T-helper 2 cell treated with Interferon-gamma antibody and Interleukin-4, amounts not matched to agents 5 μg/mL and 100 μg/mL, for 36 hours (primary cell): ENCODE results near the gene ELOVL6.
A peak's percentile ranks its signal among the peaks of the same experiment; 100 is the strongest.

Source experiments
- DNase-seq: peaks from one replicate; pipeline ENCODE4 v3.0.0; 2021; ENCODE audit warnings: low spot score
- H3K27ac Mint-ChIP-seq: one replicate; pipeline ENCODE4 v1.8.0; 2021; ENCODE audit warnings: mild to moderate bottlenecking, mixed read lengths
- H3K27me3 Mint-ChIP-seq: one replicate; pipeline ENCODE4 v1.8.0; 2021; ENCODE audit warnings: low read depth, mixed read lengths
- H3K36me3 Mint-ChIP-seq: one replicate; pipeline ENCODE4 v1.8.0; 2021; ENCODE audit warnings: low read depth, mixed read lengths
- H3K4me1 Mint-ChIP-seq: one replicate; pipeline ENCODE4 v1.8.0; 2021; ENCODE audit warnings: low read depth, mixed read lengths
- H3K4me3 Mint-ChIP-seq: one replicate; pipeline ENCODE4 v1.8.0; 2022; ENCODE audit warnings: mild to moderate bottlenecking, moderate library complexity, mixed read lengths
- H3K9me3 Mint-ChIP-seq: one replicate; pipeline ENCODE4 v1.8.0; 2021; ENCODE audit warnings: mixed read lengths

Gene ELOVL6

DNA sequence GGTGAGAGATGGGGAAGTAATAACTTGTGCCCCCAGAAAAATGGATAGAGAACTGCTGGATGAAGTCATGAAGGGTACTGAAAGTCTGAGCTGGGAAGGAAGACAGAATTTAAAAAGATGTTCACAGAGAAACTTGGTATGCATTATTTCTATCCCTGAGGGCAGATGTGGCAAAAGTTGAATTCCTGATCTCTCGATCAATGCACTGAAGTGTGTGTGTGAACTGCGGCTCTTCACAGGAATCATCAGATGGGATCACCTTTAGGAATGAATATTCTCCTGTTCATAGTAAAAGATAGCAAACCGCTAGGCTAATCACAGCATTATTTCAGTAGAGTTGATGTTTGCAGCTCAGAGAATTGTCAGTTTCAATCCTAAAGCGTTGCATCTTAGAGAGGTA, 86.4 kb downstream of the ELOVL6 start:
- peaks cover 13% of the 10 kb centered on the region for H3K4me1 Mint-ChIP-seq
- no peak overlapping the region for H3K27ac Mint-ChIP-seq

DNA sequence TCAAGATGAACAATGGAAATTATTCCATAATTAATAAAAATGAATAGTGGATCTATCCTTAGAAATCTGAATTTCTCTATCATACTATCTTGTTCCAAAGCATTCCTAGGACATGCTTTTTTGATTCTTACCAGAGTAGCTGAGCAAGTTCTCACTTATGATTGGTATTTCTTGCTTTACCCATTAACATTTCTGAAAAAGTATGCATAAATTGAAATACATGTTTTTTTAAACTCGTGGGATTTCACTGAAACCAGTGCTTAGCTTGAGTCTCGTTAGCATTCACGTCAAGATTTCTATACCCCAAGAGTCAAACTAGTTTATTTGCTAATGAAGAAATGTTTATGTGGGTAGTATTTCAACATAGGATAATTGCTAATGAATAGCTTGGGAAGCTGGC, 89.0 kb downstream of the ELOVL6 start:
- no peak overlapping the region for H3K4me3 Mint-ChIP-seq
- no peaks in the 10 kb centered on the region for H3K27me3 Mint-ChIP-seq
- no peak overlapping the region for H3K27ac Mint-ChIP-seq
- H3K9me3 Mint-ChIP-seq, result no peaks in the 10 kb centered on the region
- H3K36me3 Mint-ChIP-seq, result peaks cover 24% of the 10 kb centered on the region
- peaks cover 11% of the 10 kb centered on the region for H3K4me1 Mint-ChIP-seq
- no peak for DNase-seq

More for the DNA sequence above, 86.4 kb downstream of the ELOVL6 start:
- no peak overlapping the region for H3K4me3 Mint-ChIP-seq
- no peak for DNase-seq
- no peaks in the 10 kb centered on the region for H3K27me3 Mint-ChIP-seq
- peaks cover 20% of the 10 kb centered on the region for H3K36me3 Mint-ChIP-seq
- H3K9me3 Mint-ChIP-seq, result no peaks in the 10 kb centered on the region

DNA sequence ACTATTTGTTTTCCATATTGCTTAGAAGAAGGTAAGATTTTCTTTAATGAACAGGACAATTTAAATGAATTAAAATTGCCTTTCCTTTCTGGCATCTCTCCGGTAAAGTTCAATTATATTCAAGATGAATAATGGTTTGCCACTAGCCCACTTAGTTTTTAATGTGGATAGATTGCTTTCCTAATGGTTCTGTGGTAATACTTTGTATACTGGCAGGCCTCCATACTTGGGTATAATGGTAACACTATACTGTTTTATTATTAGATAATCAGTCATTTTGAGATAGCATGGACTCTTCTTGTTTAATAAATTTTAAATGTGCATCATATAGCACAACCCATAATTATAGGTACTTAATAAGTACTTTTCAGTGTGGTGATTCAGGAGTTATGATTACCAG, 89.5 kb downstream of the ELOVL6 start:
- DNase-seq, result no peak
- peaks cover 11% of the 10 kb centered on the region for H3K4me1 Mint-ChIP-seq
- H3K36me3 Mint-ChIP-seq, result peaks cover 27% of the 10 kb centered on the region
- no peaks in the 10 kb centered on the region for H3K27me3 Mint-ChIP-seq
- H3K27ac Mint-ChIP-seq, result no peak overlapping the region
- H3K4me3 Mint-ChIP-seq, result no peak overlapping the region
- H3K9me3 Mint-ChIP-seq, result no peaks in the 10 kb centered on the region

DNA sequence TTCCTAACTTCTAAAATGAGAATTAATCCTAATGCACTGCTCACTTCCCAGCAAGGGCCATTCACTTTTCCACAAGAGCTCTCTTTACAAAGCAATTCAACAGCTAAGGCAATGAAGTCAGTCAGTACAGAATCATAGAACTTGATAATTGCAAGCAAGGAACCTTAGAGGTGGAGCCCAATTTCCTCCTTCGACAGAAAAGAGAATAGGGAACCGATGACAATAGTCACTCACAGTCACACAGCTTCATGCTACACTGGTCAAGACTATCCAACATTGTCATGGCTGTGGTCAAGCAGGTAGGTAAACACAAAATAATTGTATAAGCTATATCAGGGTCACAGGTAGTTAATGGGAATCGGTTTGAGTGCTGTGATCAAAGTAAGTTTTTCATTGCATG, 90.0 kb downstream of the ELOVL6 start:
- Mint-ChIP-seq H3K27ac (no peak overlapping the region), H3K36me3 (peaks cover 28% of the 10 kb centered on the region), H3K4me3 (no peak overlapping the region), H3K9me3 (no peaks in the 10 kb centered on the region), H3K4me1 (peaks cover 11% of the 10 kb centered on the region), H3K27me3 (no peaks in the 10 kb centered on the region)
- no peak for DNase-seq

DNA sequence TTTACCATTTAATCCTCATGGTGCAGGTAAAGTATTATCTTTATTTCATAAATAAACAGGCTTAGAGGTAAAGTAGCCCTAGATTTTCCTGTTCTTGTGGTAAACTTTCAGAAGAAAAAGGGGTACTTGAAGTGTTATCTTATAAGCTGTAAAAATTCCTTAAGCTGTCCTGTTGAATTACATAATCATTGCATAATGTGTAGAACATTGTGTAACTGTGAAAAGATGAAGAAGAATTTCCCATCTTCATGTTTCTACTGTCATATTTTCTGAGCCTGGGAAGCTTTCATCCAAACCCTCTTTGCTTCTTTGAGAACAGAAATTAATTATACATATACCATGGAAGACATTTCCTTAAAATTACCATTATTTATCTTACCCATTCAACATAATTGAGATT, 90.5 kb downstream of the ELOVL6 start:
- no peaks in the 10 kb centered on the region for H3K27me3 Mint-ChIP-seq
- H3K4me3 Mint-ChIP-seq, result no peak overlapping the region
- peaks cover 28% of the 10 kb centered on the region for H3K36me3 Mint-ChIP-seq
- no peak for DNase-seq
- H3K27ac Mint-ChIP-seq, result no peak overlapping the region
- H3K9me3 Mint-ChIP-seq, result no peaks in the 10 kb centered on the region
- H3K4me1 Mint-ChIP-seq, result peaks cover 11% of the 10 kb centered on the region

DNA sequence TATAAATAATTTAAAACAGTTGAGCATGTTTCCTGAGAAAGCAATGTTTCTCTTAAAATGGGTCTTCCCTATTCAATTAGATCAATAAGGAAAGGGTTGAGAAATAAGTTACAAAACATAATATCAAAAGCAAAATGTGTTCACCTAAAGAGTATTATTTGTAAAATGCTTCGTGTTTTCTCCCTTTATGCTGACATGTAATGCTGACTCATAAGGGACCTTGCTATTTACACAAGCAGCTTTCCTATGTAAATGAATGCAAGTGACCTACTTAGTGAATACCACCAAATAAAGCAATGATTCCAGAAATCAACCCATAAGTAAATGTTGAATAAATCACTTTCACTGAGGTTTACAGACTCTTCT, 91.5 kb downstream of the ELOVL6 start:
- no peaks in the 10 kb centered on the region for H3K9me3 Mint-ChIP-seq
- H3K4me3 Mint-ChIP-seq, result no peak overlapping the region
- H3K4me1 Mint-ChIP-seq, result peaks cover 11% of the 10 kb centered on the region
- no peak overlapping the region for H3K27ac Mint-ChIP-seq
- no peak for DNase-seq
- H3K27me3 Mint-ChIP-seq, result no peaks in the 10 kb centered on the region
- peaks cover 26% of the 10 kb centered on the region for H3K36me3 Mint-ChIP-seq

DNA sequence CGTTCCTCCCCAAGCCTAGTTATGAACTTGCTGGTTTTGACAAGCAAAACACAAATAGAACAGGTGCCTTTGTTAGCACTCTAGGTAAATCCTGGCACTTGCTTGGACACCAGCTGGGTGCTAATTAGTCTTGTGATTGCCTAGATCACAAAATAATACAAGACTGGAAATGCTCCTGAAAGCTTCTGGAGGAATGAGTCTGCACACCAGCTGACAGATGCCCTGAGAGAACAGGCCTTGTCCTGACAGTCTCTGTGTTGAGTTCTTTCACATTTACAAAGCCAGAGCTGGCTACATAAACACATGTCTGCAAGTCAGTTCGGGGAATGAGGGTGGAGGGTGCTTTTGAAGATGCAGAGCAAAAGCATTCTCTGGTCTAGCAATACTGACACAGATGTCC, 93.8 kb downstream of the ELOVL6 start:
- no peak overlapping the region for H3K4me3 Mint-ChIP-seq

DNA sequence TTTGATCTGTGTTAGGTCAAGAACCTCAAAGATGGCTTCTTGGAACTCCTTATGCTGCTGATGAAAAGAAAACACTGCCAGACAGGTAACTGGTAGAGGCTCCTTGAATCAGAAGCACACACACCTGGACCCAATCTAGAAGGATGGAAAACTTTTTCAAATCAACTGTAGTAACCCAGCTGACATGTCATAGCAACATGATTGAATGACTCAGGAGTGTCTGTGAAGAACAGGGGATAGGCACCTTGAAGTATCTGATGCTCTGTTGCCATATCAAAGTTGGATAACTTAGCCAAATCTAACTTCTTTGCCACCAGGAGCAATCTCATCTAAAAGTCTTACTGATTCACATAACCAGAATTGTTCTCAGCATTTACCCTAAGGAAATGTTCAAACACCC, 98.8 kb downstream of the ELOVL6 start:
- H3K27ac Mint-ChIP-seq, result no peak overlapping the region
- H3K4me3 Mint-ChIP-seq, result no peak overlapping the region
- no peaks in the 10 kb centered on the region for H3K27me3 Mint-ChIP-seq
- H3K4me1 Mint-ChIP-seq, result peaks cover 12% of the 10 kb centered on the region
- peaks cover 8% of the 10 kb centered on the region for H3K36me3 Mint-ChIP-seq
- DNase-seq, result no peak
- no peaks in the 10 kb centered on the region for H3K9me3 Mint-ChIP-seq

More for the DNA sequence above, 93.8 kb downstream of the ELOVL6 start:
- no peak for DNase-seq
- Mint-ChIP-seq H3K27me3 (no peaks in the 10 kb centered on the region), H3K36me3 (peaks cover 14% of the 10 kb centered on the region), H3K9me3 (no peaks in the 10 kb centered on the region), H3K27ac (no peak overlapping the region), H3K4me1 (peaks cover 11% of the 10 kb centered on the region)

DNA sequence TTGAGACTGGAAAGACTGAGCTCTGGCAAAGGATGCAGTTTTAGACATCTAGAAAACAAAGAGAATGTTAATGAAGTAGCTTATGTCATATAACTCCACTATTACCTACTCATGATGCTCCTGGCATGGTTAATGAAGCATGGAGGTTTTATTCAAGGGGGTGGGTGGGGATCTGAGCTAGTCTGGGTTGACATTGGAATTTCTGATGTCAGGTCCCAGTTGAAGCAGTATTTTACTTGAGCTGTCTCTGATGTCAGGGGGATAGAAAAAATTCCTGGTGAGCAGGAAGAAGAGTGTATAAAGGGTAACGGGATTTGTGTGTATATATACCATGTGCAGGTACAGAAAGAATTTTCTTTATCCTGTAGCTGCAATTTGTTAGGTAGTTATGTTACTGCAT, 102.0 kb downstream of the ELOVL6 start:
- no peak overlapping the region for H3K27ac Mint-ChIP-seq
- peaks cover 15% of the 10 kb centered on the region for H3K4me1 Mint-ChIP-seq
- peaks cover 3% of the 10 kb centered on the region for H3K36me3 Mint-ChIP-seq
- no peak overlapping the region for H3K4me3 Mint-ChIP-seq
- no peaks in the 10 kb centered on the region for H3K9me3 Mint-ChIP-seq
- no peaks in the 10 kb centered on the region for H3K27me3 Mint-ChIP-seq
- DNase-seq, result no peak

DNA sequence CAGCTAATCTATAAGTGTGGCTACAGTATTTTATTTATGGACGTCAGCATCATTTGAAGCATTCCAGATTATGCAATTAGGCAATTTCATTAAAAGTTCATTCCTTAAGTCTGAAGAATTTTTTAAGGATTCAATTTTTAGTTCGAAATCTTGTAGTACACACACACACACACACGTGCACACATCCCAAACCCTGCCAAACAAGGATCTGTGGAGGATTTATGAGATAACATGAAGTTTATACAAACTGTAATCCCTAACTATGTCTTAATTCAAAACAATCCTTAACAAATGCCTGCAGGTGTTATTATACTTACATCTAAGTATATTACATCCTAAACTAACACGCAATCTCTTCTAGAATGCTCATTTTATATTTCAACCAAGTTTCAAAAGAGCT, 105.8 kb downstream of the ELOVL6 start:
- no peak overlapping the region for H3K27ac Mint-ChIP-seq
- H3K27me3 Mint-ChIP-seq, result no peaks in the 10 kb centered on the region
- H3K4me3 Mint-ChIP-seq, result no peak overlapping the region
- peaks cover 38% of the 10 kb centered on the region for H3K4me1 Mint-ChIP-seq
- H3K9me3 Mint-ChIP-seq, result no peaks in the 10 kb centered on the region
- DNase-seq, result no peak
- peaks cover 18% of the 10 kb centered on the region for H3K36me3 Mint-ChIP-seq

DNA sequence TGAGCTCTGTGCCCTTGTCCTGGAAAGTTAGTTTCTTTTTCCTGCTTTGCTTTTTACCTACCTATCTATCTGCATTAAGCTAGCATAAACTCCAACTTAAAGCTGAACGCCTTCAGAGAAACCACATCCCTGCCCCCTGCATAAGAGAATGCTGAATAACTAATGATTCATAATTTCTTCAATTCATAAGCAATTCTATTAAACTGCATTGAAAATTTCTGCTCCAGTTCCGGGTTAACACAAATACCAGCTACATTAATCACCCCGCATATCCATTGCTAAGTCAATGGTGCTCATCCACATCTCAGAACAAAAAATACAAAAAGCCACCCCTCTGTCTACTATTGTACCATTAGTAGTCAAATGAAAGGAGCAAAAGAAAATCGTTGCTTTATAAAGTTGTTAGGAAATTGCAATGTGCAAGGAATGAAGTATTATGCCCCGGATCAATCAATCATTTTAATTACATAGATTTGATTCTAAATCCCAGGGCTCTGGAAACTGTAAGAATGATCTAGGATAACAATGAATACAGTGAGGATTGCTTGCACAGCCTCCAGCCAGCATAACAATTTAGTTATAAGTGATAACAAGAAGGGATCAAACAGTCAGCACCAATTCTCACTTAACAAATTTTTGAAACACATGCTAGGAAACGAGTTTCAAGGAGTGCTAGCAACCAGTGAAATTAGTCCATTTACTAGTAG, 106.8 kb downstream of the ELOVL6 start:
- Mint-ChIP-seq H3K36me3 (peaks cover 18% of the 10 kb centered on the region), H3K9me3 (no peaks in the 10 kb centered on the region), H3K4me3 (no peak overlapping the region), H3K4me1 (peaks cover 42% of the 10 kb centered on the region), H3K27me3 (no peaks in the 10 kb centered on the region), H3K27ac (no peak overlapping the region)
- DNase-seq, result no peak

DNA sequence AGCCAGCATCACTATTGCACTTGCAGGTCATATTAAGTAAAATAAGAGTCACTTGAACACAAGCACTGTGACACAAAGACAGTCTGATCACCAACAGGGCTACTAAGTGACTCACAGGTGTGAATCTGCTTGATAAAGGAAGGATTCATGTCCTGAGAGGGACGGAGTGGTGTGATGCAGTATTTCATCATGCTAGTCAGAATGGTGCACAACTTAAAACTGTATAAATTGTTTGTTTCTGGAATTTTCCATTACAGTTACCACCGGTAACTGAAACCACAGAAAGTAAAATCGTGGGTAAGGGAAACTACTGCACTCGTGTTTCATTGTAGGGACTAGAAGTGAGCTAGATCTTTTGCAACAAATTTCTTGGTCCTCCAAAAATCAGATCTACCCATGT, 109.7 kb downstream of the ELOVL6 start:
- H3K36me3 Mint-ChIP-seq, result peaks cover 24% of the 10 kb centered on the region
- peak; percentile 65 for DNase-seq
- H3K27ac Mint-ChIP-seq, result peak overlapping the region; percentile 90
- peak overlapping the region; percentile 56 for H3K4me3 Mint-ChIP-seq
- no peaks in the 10 kb centered on the region for H3K27me3 Mint-ChIP-seq
- H3K9me3 Mint-ChIP-seq, result no peaks in the 10 kb centered on the region
- H3K4me1 Mint-ChIP-seq, result peaks cover 52% of the 10 kb centered on the region

DNA sequence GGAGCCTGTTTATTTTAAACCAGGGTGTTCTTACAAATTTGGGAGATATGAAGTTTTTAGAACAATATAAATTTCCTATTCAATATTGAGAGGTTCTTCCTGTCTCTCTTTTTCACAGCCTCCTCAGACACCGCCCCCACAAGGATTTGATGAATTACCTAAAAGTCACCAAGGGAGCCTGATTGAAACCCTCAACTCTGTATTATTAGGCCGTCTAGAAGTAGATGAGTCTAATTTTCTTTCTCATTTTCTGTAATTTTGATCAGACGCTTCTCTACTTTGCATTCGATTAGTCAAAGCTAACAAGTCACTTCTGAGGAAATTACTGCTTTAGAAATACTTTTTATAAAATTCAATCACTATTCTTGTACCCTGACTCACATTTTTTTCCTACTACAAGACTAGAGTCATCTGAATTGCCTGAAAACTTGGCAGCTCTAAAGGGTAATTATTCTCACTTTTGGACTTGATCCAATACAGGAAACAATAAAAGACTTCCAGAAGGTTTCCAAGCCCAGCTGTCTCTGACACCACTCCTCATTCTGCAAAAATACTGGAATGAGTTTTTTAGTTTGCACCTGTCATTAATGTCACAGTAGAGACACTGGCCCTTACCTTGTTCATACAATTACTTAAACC, 111.2 kb downstream of the ELOVL6 start:
- Mint-ChIP-seq H3K4me3 (no peak overlapping the region), H3K27me3 (no peaks in the 10 kb centered on the region), H3K4me1 (peaks cover 52% of the 10 kb centered on the region), H3K9me3 (peaks cover 6% of the 10 kb centered on the region), H3K36me3 (peaks cover 24% of the 10 kb centered on the region), H3K27ac (peak overlapping the region; percentile 21)
- DNase-seq, result no peak

DNA sequence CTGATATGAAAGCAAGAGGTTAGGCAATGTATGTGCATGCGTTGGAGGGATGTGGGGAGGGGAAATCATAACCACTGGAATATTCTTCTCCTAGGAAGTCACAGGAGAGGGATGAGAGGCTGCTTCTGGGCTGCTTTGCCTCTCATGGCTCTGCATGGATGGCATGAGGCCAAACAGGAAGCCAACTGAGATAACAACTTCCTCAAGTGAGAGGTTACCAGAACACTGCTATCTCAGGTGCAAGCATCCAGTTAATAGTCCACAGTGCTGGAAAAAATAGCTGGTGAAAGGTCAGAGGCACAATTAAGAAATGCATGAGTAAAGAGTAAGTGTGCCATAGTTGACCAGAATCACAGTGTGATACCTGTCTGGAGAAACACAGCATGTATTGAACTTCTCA, 113.3 kb downstream of the ELOVL6 start:
- H3K4me1 Mint-ChIP-seq, result peaks cover 42% of the 10 kb centered on the region
- DNase-seq, result no peak
- no peak overlapping the region for H3K4me3 Mint-ChIP-seq
- H3K36me3 Mint-ChIP-seq, result peaks cover 20% of the 10 kb centered on the region
- H3K27me3 Mint-ChIP-seq, result no peaks in the 10 kb centered on the region
- peak overlapping the region; percentile 5 for H3K27ac Mint-ChIP-seq
- H3K9me3 Mint-ChIP-seq, result peaks cover 6% of the 10 kb centered on the region

DNA sequence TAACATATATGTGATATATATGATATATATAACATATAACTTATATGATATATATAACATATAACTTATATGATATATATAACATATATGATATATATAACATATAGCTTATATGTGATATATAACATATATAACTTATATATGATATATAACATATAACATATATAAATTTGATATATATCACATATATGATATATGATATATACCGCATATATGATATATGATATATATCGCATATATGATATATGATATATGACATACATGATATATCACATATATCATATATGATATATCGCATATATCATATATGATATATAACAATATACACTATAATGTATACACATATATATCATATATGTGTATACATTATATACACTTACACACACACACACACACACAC, 114.3 kb downstream of the ELOVL6 start:
- peaks cover 12% of the 10 kb centered on the region for H3K9me3 Mint-ChIP-seq
- peaks cover 36% of the 10 kb centered on the region for H3K4me1 Mint-ChIP-seq
- H3K36me3 Mint-ChIP-seq, result peaks cover 20% of the 10 kb centered on the region
- no peaks in the 10 kb centered on the region for H3K27me3 Mint-ChIP-seq
- DNase-seq, result no peak
- H3K27ac Mint-ChIP-seq, result no peak overlapping the region
- H3K4me3 Mint-ChIP-seq, result no peak overlapping the region
